Suprapubic skin (tissue), 3 donors: ENCODE results near the gene USF2.
"Not testable (repeated sequence)": the region's sequence is repeated elsewhere in the genome, so short reads cannot be mapped to it uniquely, and the experiment has no call there.

Experiments
- POLR2A ChIP-seq, 2 donors: fragments of 450-650 bp; IDR thresholded peaks; one replicate each; pipeline ENCODE4 v1.6.1; 2017; ENCODE audit warnings: antibody characterized with exemption in 2 of 2, mild to moderate bottlenecking in 2 of 2, moderate library complexity in 2 of 2
- TF ChIP-seq, protein P1 (sequence below), 2 donors: fragments of 200-600 bp in 1 of 2; fragments of 450-650 bp in 1 of 2; sonication (generic) in 1 of 2; IDR thresholded peaks; one replicate each; pipeline ENCODE4 v1.5.1; 2016 to 2019; ENCODE audit warnings: antibody characterized with exemption in 2 of 2, mild to moderate bottlenecking in 1 of 2, moderate library complexity in 1 of 2

DNA sequence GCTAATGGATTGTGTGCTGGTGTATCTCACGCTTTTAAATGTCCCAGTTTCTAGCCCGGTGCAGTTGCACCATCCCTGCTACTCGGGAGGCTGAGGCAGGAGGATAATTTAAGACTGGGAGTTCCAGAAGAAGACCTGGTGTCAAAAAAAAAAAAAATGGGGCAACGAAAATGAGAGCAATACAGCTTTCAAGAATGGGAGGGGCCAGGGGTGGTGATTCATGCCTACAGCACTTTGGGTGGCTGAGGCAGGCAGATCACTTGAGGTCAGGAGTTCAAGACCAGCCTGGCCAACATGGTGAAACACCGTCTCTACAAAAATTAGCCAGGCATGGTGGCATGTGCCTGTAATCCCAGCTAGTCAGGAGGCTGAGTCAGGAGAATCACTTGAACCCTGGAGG, 17.3 kb downstream of the USF2 start:
- TF ChIP-seq, protein P1, sequence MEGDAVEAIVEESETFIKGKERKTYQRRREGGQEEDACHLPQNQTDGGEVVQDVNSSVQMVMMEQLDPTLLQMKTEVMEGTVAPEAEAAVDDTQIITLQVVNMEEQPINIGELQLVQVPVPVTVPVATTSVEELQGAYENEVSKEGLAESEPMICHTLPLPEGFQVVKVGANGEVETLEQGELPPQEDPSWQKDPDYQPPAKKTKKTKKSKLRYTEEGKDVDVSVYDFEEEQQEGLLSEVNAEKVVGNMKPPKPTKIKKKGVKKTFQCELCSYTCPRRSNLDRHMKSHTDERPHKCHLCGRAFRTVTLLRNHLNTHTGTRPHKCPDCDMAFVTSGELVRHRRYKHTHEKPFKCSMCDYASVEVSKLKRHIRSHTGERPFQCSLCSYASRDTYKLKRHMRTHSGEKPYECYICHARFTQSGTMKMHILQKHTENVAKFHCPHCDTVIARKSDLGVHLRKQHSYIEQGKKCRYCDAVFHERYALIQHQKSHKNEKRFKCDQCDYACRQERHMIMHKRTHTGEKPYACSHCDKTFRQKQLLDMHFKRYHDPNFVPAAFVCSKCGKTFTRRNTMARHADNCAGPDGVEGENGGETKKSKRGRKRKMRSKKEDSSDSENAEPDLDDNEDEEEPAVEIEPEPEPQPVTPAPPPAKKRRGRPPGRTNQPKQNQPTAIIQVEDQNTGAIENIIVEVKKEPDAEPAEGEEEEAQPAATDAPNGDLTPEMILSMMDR (IDR thresholded peaks at IDR 0.05): not testable (repeated sequence)
- not testable (repeated sequence) for TF ChIP-seq POLR2A (IDR thresholded peaks at IDR 0.05)
